ENCODE results near the gene ABCG5. TPM values are rescaled to one million over a fixed set of nuclear protein-coding genes. Genes with fewer than 3 reads are reported as not detected.

The ABCG5 gene
- total RNA-seq, 1 donor from 2014 or later, result not detected

GRCh38 chr2:43851011-43851980 lies 12.7 kb upstream of the ABCG5 start:
- H3K4me1 Mint-ChIP-seq (ENCODE audit: unreplicated experiment), result no peaks in the 10 kb centered on the region
- no peak overlapping the region for H3K27ac Mint-ChIP-seq (ENCODE audit: unreplicated experiment)
- no peak for TF ChIP-seq CTCF (IDR thresholded peaks at IDR 0.05; ENCODE audit: unreplicated experiment)
- H3K27me3 Mint-ChIP-seq (ENCODE audit: unreplicated experiment), result peaks cover 4% of the 10 kb centered on the region
- H3K36me3 Mint-ChIP-seq (ENCODE audit: low read depth, unreplicated experiment), result no peaks in the 10 kb centered on the region
- no peaks in the 10 kb centered on the region for H3K9me3 Mint-ChIP-seq (ENCODE audit: unreplicated experiment)
- no peak for DNase-seq (ENCODE audit: low spot score)
- no peak overlapping the region for H3K4me3 Mint-ChIP-seq (ENCODE audit: unreplicated experiment)

- H3K4me3 Mint-ChIP-seq (ENCODE audit: unreplicated experiment), result no peak overlapping the region
- no peaks in the 10 kb centered on the region for H3K4me1 Mint-ChIP-seq (ENCODE audit: unreplicated experiment)
- no peaks in the 10 kb centered on the region for H3K36me3 Mint-ChIP-seq (ENCODE audit: low read depth, unreplicated experiment)
- H3K27me3 Mint-ChIP-seq (ENCODE audit: unreplicated experiment), result peaks cover 5% of the 10 kb centered on the region
- DNase-seq (ENCODE audit: low spot score), result no peak
- no peak for TF ChIP-seq CTCF (IDR thresholded peaks at IDR 0.05; ENCODE audit: unreplicated experiment)
- no peaks in the 10 kb centered on the region for H3K9me3 Mint-ChIP-seq (ENCODE audit: unreplicated experiment)
- H3K27ac Mint-ChIP-seq (ENCODE audit: unreplicated experiment), result no peak overlapping the region
Measured at GRCh38 chr2:43848214-43848613, 9.6 kb upstream of the ABCG5 start.

GRCh38 chr2:43846140-43846793 lies 7.6 kb upstream of the ABCG5 start:
- H3K9me3 Mint-ChIP-seq (ENCODE audit: unreplicated experiment), result no peaks in the 10 kb centered on the region
- no peaks in the 10 kb centered on the region for H3K4me1 Mint-ChIP-seq (ENCODE audit: unreplicated experiment)
- no peak for TF ChIP-seq CTCF (IDR thresholded peaks at IDR 0.05; ENCODE audit: unreplicated experiment)
- H3K36me3 Mint-ChIP-seq (ENCODE audit: low read depth, unreplicated experiment), result no peaks in the 10 kb centered on the region
- no peak overlapping the region for H3K27ac Mint-ChIP-seq (ENCODE audit: unreplicated experiment)
- H3K4me3 Mint-ChIP-seq (ENCODE audit: unreplicated experiment), result no peak overlapping the region
- DNase-seq (ENCODE audit: low spot score), result no peak
- peaks cover 5% of the 10 kb centered on the region for H3K27me3 Mint-ChIP-seq (ENCODE audit: unreplicated experiment)

- Mint-ChIP-seq H3K4me3 (ENCODE audit: unreplicated experiment) (no peak overlapping the region), H3K36me3 (ENCODE audit: low read depth, unreplicated experiment) (no peaks in the 10 kb centered on the region)
- no peak for DNase-seq (ENCODE audit: low spot score)
Measured at GRCh38 chr2:43845181-43845580, 6.5 kb upstream of the ABCG5 start.

More at GRCh38 chr2:43845181-43845580, 6.5 kb upstream of the ABCG5 start:
- Mint-ChIP-seq H3K27me3 (ENCODE audit: unreplicated experiment) (peaks cover 4% of the 10 kb centered on the region), H3K4me1 (ENCODE audit: unreplicated experiment) (peaks cover 6% of the 10 kb centered on the region), H3K27ac (ENCODE audit: unreplicated experiment) (no peak overlapping the region), H3K9me3 (ENCODE audit: unreplicated experiment) (no peaks in the 10 kb centered on the region)
- no peak for TF ChIP-seq CTCF (IDR thresholded peaks at IDR 0.05; ENCODE audit: unreplicated experiment)

All from endothelial cell (in vitro differentiated cells).